ENCODE data around the gene MAPKAPK3.

MAPKAPK3 gene

DNA sequence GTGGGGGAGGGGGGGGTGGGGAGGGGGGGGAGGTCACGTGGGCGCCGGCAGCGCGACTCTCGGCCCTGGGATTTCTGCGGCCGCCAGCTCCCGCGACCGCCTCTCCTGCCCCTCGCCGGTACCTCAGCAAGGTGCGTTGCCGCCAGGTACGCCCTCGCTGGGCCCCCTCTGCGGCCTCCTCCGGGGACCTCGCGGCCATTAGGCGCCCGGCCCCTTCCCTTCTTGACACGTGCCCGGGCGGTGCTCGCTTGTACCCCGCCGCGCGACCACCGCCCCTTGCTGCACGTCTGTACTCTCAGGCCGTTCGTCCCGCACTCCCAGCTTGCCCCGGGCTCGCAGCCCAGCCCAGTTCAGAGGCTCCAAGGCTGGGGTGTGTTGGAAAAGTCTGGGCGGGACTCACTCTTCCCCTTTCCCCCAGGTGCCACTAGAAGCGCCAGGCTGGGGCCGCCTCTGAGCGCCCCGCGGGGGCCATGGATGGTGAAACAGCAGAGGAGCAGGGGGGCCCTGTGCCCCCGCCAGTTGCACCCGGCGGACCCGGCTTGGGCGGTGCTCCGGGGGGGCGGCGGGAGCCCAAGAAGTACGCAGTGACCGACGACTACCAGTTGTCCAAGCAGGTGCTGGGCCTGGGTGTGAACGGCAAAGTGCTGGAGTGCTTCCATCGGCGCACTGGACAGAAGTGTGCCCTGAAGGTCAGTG, at the start of gene MAPKAPK3:
TSS of gene MAPKAPK3 (plus strand) at position 56 of the 696 bp plus-strand sequence. CDS start at position 471, 415 bp downstream.
- H3K4me1 ChIP-seq (ENCODE audit: control insufficient read depth, insufficient read depth, low read length) = peaks cover 13% of the 10 kb centered on the region
- H3K36me3 ChIP-seq (ENCODE audit: control insufficient read depth, insufficient read depth, low read length) = peaks cover 4% of the 10 kb centered on the region; the same call in 1 of the 2 replicates
- no peaks in the 10 kb centered on the region for H3K9me3 ChIP-seq (ENCODE audit: control insufficient read depth, insufficient read depth, low read depth, low read length)
- H3K27ac ChIP-seq (ENCODE audit: low read depth, low read length) = peak within 1 kb of the TSS; percentile 65; the same call in 1 of the 2 replicates
- H3K27me3 ChIP-seq (ENCODE audit: control insufficient read depth, insufficient read depth, low read length) = peaks cover 17% of the 10 kb centered on the region
- peak within 1 kb of the TSS; percentile 77 for H3K4me3 ChIP-seq (ENCODE audit: low read depth, low read length)
- peak within 1 kb of the TSS; percentile 76 for H3K9ac ChIP-seq (ENCODE audit: low read length)

DNA sequence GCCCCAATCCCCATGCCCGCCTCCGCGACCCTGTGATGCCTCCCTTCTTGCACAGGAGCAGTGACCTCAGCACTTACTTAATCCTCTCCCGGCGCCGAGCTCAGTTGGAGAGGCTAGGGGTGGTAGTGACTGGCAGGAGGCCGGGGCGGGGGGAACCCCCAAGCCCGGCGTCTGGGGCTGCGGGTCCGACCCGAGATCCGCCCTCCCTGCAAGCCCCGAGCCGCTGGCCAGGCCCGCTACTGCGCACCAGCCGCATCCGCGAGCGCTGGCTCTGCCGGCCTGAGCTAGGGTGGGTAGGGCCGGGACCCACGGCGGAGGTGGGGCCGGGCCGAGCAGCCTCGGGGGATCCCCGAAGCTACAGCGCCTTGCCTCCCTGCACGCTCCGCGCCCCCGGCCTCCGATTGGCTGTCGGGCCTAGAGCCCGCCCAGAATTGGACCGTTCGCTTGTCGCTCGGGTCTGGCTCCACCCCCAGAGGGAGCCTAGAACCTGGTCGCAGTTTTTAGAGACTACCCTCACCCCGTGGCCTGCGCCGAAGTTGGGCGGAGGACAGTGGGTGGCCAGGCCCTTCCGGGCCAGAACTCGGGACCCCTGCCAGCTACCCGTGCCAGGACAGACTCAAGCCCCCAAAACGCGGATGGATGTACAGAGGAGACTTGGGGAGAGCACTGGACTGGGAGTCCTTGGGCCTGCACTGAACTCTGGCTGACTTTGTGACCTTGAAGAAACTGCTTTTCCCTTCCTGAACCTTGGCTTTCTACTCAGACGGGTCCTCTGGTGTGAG, 49.4 kb upstream of the MAPKAPK3 start, which contains the start of gene C3orf18:
TSS of gene C3orf18 (minus strand) at position 362 of the 782 bp plus-strand sequence. CDS start 2,048 bp downstream, outside the sequence.
- Histone ChIP-seq H3K9ac (ENCODE audit: low read length) (peak within 1 kb of the TSS; percentile 40), H3K27ac (ENCODE audit: low read depth, low read length) (no peak within 1 kb of the TSS)

DNA sequence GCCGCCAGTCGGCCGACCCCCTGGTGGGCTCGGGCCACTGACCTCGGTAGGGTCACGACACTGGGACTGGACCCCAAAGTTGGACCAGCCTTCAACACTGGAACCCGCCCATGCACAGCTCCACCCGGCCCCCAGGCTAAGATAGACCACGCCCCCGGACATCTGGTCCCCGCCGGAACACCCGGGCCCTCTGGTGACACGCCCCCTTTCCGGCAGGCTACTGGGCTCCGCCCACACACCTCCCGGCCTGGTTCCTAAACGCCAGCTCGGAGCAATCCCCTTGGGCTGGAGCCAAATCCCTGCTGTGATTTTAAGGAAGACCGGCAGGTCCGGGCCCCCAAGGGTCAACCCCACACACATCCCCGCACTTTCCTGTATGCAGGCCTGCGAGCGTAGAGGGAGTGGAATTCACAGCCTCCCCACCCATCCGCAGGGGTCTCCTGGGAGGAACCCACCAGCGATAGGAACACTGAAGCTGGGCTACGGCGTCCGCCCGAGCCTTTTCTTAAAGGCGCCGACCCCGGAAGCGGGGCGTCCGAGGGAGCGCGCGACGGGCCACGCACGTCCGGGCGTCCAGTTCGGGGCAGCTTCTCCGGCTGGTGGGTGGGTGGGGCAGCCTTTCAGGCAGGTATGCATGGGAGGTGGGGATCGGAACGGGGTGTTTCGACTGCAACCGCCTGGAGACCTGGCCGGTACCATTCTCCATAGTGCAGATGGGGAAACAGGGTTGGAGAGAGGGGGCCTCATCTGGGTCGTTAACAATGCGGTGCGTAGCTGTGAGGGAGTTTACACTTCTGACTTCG, 47.8 kb upstream of the MAPKAPK3 start, which contains the start of gene HEMK1:
TSS of gene HEMK1 (plus strand) at position 576 of the 803 bp plus-strand sequence. CDS start 1,583 bp downstream, outside the sequence.
- Histone ChIP-seq H3K4me1 (ENCODE audit: control insufficient read depth, insufficient read depth, low read length) (peaks cover 7% of the 10 kb centered on the region; the same call in 1 of the 2 replicates), H3K9me3 (ENCODE audit: control insufficient read depth, insufficient read depth, low read depth, low read length) (no peaks in the 10 kb centered on the region), H3K27me3 (ENCODE audit: control insufficient read depth, insufficient read depth, low read length) (peaks cover 13% of the 10 kb centered on the region), H3K9ac (ENCODE audit: low read length) (peak within 1 kb of the TSS; percentile 84), H3K36me3 (ENCODE audit: control insufficient read depth, insufficient read depth, low read length) (peaks cover 7% of the 10 kb centered on the region; the same call in 1 of the 2 replicates), H3K27ac (ENCODE audit: low read depth, low read length) (peak within 1 kb of the TSS; percentile 68; the same call in 1 of the 2 replicates), H3K4me3 (ENCODE audit: low read depth, low read length) (peak within 1 kb of the TSS; percentile 97)

More for the DNA sequence above, 49.4 kb upstream of the MAPKAPK3 start, which contains the start of gene C3orf18:
- H3K4me3 ChIP-seq (ENCODE audit: low read depth, low read length) = peak within 1 kb of the TSS; percentile 97
- H3K9me3 ChIP-seq (ENCODE audit: control insufficient read depth, insufficient read depth, low read depth, low read length) = no peaks in the 10 kb centered on the region
- no peaks in the 10 kb centered on the region for H3K36me3 ChIP-seq (ENCODE audit: control insufficient read depth, insufficient read depth, low read length)
- peaks cover 7% of the 10 kb centered on the region; the same call in 1 of the 2 replicates for H3K4me1 ChIP-seq (ENCODE audit: control insufficient read depth, insufficient read depth, low read length)
- H3K27me3 ChIP-seq (ENCODE audit: control insufficient read depth, insufficient read depth, low read length) = peaks cover 13% of the 10 kb centered on the region

DNA sequence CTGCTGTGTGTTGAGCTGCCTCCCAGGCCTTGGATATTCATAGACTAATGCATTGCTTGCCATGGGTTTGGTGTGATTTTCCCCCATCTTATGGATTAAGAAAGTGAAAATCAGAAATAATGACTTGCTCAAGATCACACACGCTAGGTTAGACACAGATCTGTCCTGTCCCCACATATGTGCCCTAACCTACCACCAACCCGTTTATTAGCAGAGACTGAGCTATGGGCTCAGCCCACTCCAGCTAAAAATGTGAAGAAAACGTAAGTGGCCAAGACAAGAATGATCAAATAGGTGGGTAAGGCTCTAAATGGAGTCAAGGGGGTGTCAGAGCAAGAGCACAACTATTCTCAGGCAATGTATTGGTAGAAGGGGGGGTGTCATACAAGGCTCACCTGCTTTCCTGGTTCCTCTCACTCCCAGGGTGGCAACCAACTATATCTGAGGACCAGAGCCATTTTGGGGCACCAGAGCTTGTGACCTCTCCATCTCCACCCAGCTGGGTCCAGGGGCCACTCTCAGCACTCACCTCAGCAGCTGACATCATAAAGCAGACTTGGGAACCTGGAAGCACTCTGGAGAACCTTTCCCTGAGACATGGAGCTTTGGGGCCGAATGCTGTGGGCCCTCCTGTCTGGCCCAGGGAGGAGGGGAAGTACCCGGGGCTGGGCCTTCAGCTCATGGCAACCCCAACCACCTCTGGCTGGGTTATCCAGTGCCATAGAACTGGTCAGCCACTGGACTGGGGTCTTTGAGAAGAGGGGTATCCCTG, 46.3 kb upstream of the MAPKAPK3 start:
- Histone ChIP-seq H3K36me3 (ENCODE audit: control insufficient read depth, insufficient read depth, low read length) (peaks cover 12% of the 10 kb centered on the region), H3K4me1 (ENCODE audit: control insufficient read depth, insufficient read depth, low read length) (peaks cover 7% of the 10 kb centered on the region; the same call in 1 of the 2 replicates), H3K27me3 (ENCODE audit: control insufficient read depth, insufficient read depth, low read length) (peaks cover 13% of the 10 kb centered on the region), H3K9me3 (ENCODE audit: control insufficient read depth, insufficient read depth, low read depth, low read length) (no peaks in the 10 kb centered on the region), H3K9ac (ENCODE audit: low read length) (no peak overlapping the region), H3K27ac (ENCODE audit: low read depth, low read length) (no peak overlapping the region), H3K4me3 (ENCODE audit: low read depth, low read length) (peak overlapping the region; percentile 97; the same call in 1 of the 2 replicates)

DNA sequence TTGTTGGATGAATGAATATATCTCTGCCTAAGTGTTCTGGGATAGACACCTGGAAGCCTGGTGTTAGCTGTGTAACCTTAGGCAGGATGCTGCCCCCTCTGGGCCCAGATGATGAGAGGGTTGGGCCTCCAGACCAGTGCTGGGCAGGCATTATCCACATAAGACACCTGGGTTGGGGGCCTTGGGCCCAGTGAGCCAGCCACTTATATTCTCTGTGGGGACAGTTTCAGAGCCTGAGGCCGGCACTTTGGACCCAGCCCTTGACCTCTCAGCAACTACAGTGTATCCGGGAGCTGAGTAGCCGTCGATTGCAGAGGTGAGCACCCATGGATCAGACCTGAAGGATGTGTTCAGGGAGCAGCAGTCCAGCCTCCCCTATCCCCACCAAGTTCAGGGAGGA, 45.5 kb upstream of the MAPKAPK3 start:
- H3K27ac ChIP-seq (ENCODE audit: low read depth, low read length) = no peak overlapping the region
- H3K36me3 ChIP-seq (ENCODE audit: control insufficient read depth, insufficient read depth, low read length) = peaks cover 12% of the 10 kb centered on the region
- H3K9ac ChIP-seq (ENCODE audit: low read length) = no peak overlapping the region
- H3K4me3 ChIP-seq (ENCODE audit: low read depth, low read length) = no peak overlapping the region
- peaks cover 8% of the 10 kb centered on the region for H3K27me3 ChIP-seq (ENCODE audit: control insufficient read depth, insufficient read depth, low read length)
- no peaks in the 10 kb centered on the region for H3K9me3 ChIP-seq (ENCODE audit: control insufficient read depth, insufficient read depth, low read depth, low read length)
- H3K4me1 ChIP-seq (ENCODE audit: control insufficient read depth, insufficient read depth, low read length) = peaks cover 7% of the 10 kb centered on the region; the same call in 1 of the 2 replicates

DNA sequence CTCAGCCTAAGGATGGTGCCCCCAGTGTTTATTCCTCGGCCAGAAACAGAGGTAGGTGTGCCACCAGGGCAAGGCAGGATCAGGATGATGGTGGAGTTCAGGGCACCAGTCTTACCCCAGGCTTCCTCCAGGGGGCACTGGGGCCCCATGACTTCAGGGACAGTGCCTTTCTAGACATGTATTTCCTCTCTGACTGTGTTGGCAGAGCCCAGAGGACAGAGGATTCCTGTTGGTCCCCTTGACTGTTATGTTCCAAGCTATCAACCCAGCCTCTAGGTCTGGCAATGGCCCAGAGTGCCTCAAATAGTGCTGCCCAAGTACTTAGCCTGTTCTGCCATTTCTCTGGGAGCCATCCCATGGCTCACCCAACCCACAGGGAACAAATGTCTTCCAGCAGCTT, 44.8 kb upstream of the MAPKAPK3 start:
- Histone ChIP-seq H3K9me3 (ENCODE audit: control insufficient read depth, insufficient read depth, low read depth, low read length) (no peaks in the 10 kb centered on the region), H3K27ac (ENCODE audit: low read depth, low read length) (no peak overlapping the region), H3K4me1 (ENCODE audit: control insufficient read depth, insufficient read depth, low read length) (0 out of 2 replicates have a peak, but pooled peaks cover under 1% of the 10 kb centered on the region), H3K36me3 (ENCODE audit: control insufficient read depth, insufficient read depth, low read length) (peaks cover 18% of the 10 kb centered on the region), H3K27me3 (ENCODE audit: control insufficient read depth, insufficient read depth, low read length) (peaks cover 1% of the 10 kb centered on the region), H3K4me3 (ENCODE audit: low read depth, low read length) (no peak overlapping the region), H3K9ac (ENCODE audit: low read length) (no peak overlapping the region)

DNA sequence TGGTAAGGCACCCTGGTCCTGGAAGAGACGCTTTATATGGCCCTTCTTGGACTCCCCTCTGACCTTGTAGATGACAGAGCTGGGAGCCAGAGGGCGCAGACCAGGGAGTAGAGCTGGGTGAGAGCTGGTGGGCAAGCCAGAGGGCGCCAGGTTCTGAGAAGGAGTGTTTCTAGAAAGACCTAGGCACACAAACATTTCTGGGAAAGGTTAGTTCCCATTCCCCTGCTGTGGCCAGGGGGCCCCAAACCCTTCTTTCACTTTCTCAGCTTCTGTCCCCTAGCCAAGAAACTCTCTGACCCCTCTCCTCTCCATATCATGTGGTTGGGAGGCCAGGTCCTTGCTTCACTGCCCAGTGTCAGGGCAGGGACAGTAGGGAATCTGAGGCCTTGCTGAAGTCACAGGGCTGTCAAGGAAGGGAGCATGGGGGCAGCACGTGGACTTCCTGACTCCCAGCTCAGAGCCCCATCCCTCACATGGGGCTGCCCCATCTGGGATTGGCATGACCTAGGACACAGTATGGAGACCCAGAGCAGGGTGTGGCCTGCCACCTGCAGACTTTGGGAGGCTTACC, 44.1 kb upstream of the MAPKAPK3 start:
- H3K4me3 ChIP-seq (ENCODE audit: low read depth, low read length) = no peak overlapping the region
- peaks cover 25% of the 10 kb centered on the region for H3K36me3 ChIP-seq (ENCODE audit: control insufficient read depth, insufficient read depth, low read length)
- H3K27me3 ChIP-seq (ENCODE audit: control insufficient read depth, insufficient read depth, low read length) = no peaks in the 10 kb centered on the region
- no peak overlapping the region for H3K9ac ChIP-seq (ENCODE audit: low read length)
- no peaks in the 10 kb centered on the region for H3K9me3 ChIP-seq (ENCODE audit: control insufficient read depth, insufficient read depth, low read depth, low read length)
- no peaks in the 10 kb centered on the region for H3K4me1 ChIP-seq (ENCODE audit: control insufficient read depth, insufficient read depth, low read length)
- H3K27ac ChIP-seq (ENCODE audit: low read depth, low read length) = no peak overlapping the region

DNA sequence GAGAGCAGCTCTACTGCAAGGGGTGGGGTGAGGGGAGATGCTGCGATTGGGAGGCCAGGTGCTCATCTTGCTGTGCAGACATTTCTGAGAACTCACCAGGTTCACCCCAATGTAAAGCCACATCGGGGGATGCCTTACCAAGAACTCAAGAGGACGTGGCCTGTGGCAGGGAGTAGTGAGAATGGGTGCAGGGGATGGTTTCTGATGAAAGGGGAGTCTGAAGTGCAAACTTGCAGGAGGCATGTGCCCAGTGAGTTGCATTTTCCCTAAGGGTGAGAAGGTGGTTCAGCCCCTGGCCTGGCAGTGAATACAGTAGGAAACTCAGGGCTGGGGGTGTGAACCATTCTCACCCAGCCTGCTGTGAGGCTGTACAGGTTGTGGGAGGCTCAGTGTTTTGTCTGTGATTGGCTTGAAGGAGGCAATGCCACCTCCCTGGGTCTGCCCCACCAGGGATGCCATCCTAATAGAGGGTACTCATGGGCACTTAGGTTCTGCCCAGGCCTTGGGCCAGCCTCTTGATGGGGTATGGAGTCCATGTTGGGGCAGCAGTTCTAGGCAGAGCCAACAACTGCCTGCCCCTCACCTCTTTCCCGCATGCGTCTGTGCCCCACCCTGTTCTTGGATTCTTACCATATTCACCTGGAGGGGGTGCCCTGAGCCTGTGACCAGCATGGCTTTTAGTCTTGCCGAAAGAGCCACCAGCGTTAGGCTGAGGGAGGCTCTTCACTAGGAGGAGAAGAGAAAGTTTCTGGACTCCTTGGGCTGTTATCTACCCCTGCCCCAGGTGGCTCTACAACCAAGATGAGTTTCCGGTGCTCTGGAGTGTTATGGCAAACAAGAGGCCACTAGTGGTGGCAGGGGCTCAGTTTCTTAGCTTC, 43.1 kb upstream of the MAPKAPK3 start:
- no peak overlapping the region for H3K27ac ChIP-seq (ENCODE audit: low read depth, low read length)
- H3K4me1 ChIP-seq (ENCODE audit: control insufficient read depth, insufficient read depth, low read length) = no peaks in the 10 kb centered on the region
- H3K36me3 ChIP-seq (ENCODE audit: control insufficient read depth, insufficient read depth, low read length) = peaks cover 34% of the 10 kb centered on the region
- no peaks in the 10 kb centered on the region for H3K9me3 ChIP-seq (ENCODE audit: control insufficient read depth, insufficient read depth, low read depth, low read length)
- no peak overlapping the region for H3K4me3 ChIP-seq (ENCODE audit: low read depth, low read length)
- H3K9ac ChIP-seq (ENCODE audit: low read length) = no peak overlapping the region
- no peaks in the 10 kb centered on the region for H3K27me3 ChIP-seq (ENCODE audit: control insufficient read depth, insufficient read depth, low read length)

DNA sequence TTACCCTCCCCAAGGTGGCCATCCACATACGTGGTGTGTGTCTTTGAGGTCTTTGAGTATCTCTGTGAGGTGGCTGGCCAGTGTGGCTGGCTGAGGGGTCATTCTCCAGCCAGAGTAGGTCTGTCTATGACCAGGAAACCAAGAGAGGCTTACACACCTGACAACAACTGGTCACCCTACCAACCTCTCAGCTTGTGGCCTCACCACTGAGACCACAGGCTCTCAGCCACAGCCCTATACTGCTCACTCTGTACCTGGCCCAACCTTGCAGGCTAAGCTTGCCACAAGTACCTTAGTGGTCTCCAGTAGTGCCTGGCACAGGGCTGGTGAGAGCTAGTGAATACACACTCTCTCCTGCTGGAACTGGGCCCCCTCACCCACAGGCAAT, 42.5 kb upstream of the MAPKAPK3 start:
- no peak overlapping the region for H3K27ac ChIP-seq (ENCODE audit: low read depth, low read length)
- H3K9ac ChIP-seq (ENCODE audit: low read length) = no peak overlapping the region
- no peaks in the 10 kb centered on the region for H3K27me3 ChIP-seq (ENCODE audit: control insufficient read depth, insufficient read depth, low read length)
- no peak overlapping the region for H3K4me3 ChIP-seq (ENCODE audit: low read depth, low read length)
- H3K9me3 ChIP-seq (ENCODE audit: control insufficient read depth, insufficient read depth, low read depth, low read length) = no peaks in the 10 kb centered on the region
- no peaks in the 10 kb centered on the region for H3K4me1 ChIP-seq (ENCODE audit: control insufficient read depth, insufficient read depth, low read length)
- H3K36me3 ChIP-seq (ENCODE audit: control insufficient read depth, insufficient read depth, low read length) = peaks cover 38% of the 10 kb centered on the region
